ENCODE measurements around the gene MEIS2.

Gene MEIS2
- 0 to 0.14 reads per million in 2 donors for total RNA-seq

- DNase-seq = no peak
Observed at GRCh38 chr15:37100109-37100965, at the start of gene MEIS2. MEIS2 (minus strand) TSS chr15:37100549; CDS start chr15:37099466, 1,083 bp downstream.

GRCh38 chr15:37149146-37149545 is 48.8 kb upstream of the MEIS2 start:
- DNase-seq = no peak

- DNase-seq = no peak
Observed at GRCh38 chr15:37148714-37149113, 48.4 kb upstream of the MEIS2 start.

- no peak for DNase-seq
Observed at GRCh38 chr15:37143351-37143750, 43.0 kb upstream of the MEIS2 start.

- no peak for DNase-seq
Observed at GRCh38 chr15:37142371-37142770, 42.0 kb upstream of the MEIS2 start.

- DNase-seq = no peak
Observed at GRCh38 chr15:37140531-37141058, 40.2 kb upstream of the MEIS2 start.

- DNase-seq = no peak
Observed at GRCh38 chr15:37138591-37139215, 38.4 kb upstream of the MEIS2 start.

- no peak for DNase-seq
Observed at GRCh38 chr15:37137221-37137620, 36.9 kb upstream of the MEIS2 start.

GRCh38 chr15:37136666-37137065 is 36.3 kb upstream of the MEIS2 start:
- DNase-seq = no peak

GRCh38 chr15:37135225-37135624 is 34.9 kb upstream of the MEIS2 start:
- DNase-seq = no peak

- no peak for DNase-seq
Observed at GRCh38 chr15:37134699-37135131, 34.4 kb upstream of the MEIS2 start.

- no peak for DNase-seq
Observed at GRCh38 chr15:37134244-37134643, 33.9 kb upstream of the MEIS2 start.

GRCh38 chr15:37133602-37134001 is 33.3 kb upstream of the MEIS2 start:
- no peak for DNase-seq

GRCh38 chr15:37132826-37133417 is 32.6 kb upstream of the MEIS2 start:
- DNase-seq = no peak

GRCh38 chr15:37131621-37132020 is 31.3 kb upstream of the MEIS2 start:
- DNase-seq = no peak

- no peak for DNase-seq
Observed at GRCh38 chr15:37130356-37130755, 30.0 kb upstream of the MEIS2 start.

- no peak for DNase-seq
Observed at GRCh38 chr15:37125143-37125542, 24.8 kb upstream of the MEIS2 start.

- DNase-seq = no peak
Observed at GRCh38 chr15:37124331-37124730, 24.0 kb upstream of the MEIS2 start.

GRCh38 chr15:37122703-37123102 is 22.4 kb upstream of the MEIS2 start:
- no peak for DNase-seq

- DNase-seq = no peak
Observed at GRCh38 chr15:37121492-37121891, 21.1 kb upstream of the MEIS2 start.

GRCh38 chr15:37117030-37117429 is 16.7 kb upstream of the MEIS2 start:
- no peak for DNase-seq

GRCh38 chr15:37115538-37115937 is 15.2 kb upstream of the MEIS2 start:
- DNase-seq = no peak

- DNase-seq = no peak
Observed at GRCh38 chr15:37112971-37113670, 12.8 kb upstream of the MEIS2 start.
